Nephron progenitor cell (in vitro differentiated cells): ENCODE results near the gene AP1M1.
A peak's percentile ranks its signal among the peaks of the same experiment; 100 is the strongest.

ENCODE experiments used
- DNase-seq: peaks from one replicate; pipeline ENCODE4 v3.0.0; 2021
- H3K27ac Mint-ChIP-seq: 2 replicates; pipeline ENCODE4 v1.8.0; 2021; ENCODE audit warnings: mild to moderate bottlenecking, moderate library complexity, mixed read lengths
- H3K27me3 Mint-ChIP-seq: 2 replicates; pipeline ENCODE4 v1.8.0; 2021; ENCODE audit warnings: mild to moderate bottlenecking, low read depth, mixed read lengths; ENCODE audit not compliant: poor library complexity
- H3K36me3 Mint-ChIP-seq: 2 replicates; pipeline ENCODE4 v1.8.0; 2021; ENCODE audit warnings: low read depth, mixed read lengths
- H3K4me1 Mint-ChIP-seq: 2 replicates; pipeline ENCODE4 v1.8.0; 2021; ENCODE audit warnings: mixed read lengths
- H3K4me3 Mint-ChIP-seq: 2 replicates; pipeline ENCODE4 v1.8.0; 2021; ENCODE audit warnings: mild to moderate bottlenecking, moderate library complexity, mixed read lengths
- H3K9me3 Mint-ChIP-seq: 2 replicates; pipeline ENCODE4 v1.8.0; 2021; ENCODE audit warnings: mild to moderate bottlenecking, moderate library complexity, mixed read lengths
- CTCF ChIP-seq: fragments of 200-600 bp; sonication (generic); IDR thresholded peaks from 2 replicates; pipeline ENCODE4 v1.5.0; 2021; ENCODE audit warnings: antibody characterized with exemption

AP1M1 gene

GRCh38 chr19:16204005-16204294 lies 6.2 kb downstream of the AP1M1 start:
- TF ChIP-seq CTCF: no peak
- Mint-ChIP-seq H3K27me3 (no peaks in the 10 kb centered on the region), H3K4me1 (peaks cover 10% of the 10 kb centered on the region), H3K9me3 (no peaks in the 10 kb centered on the region), H3K4me3 (no peak overlapping the region), H3K27ac (no peak overlapping the region), H3K36me3 (peaks cover 19% of the 10 kb centered on the region)
- no peak for DNase-seq

GRCh38 chr19:16205205-16206045 lies 7.7 kb downstream of the AP1M1 start:
- Mint-ChIP-seq H3K27ac (no peak overlapping the region), H3K27me3 (no peaks in the 10 kb centered on the region), H3K9me3 (no peaks in the 10 kb centered on the region), H3K36me3 (peaks cover 34% of the 10 kb centered on the region), H3K4me1 (peaks cover 6% of the 10 kb centered on the region), H3K4me3 (no peak overlapping the region)
- no peak for DNase-seq
- no peak for TF ChIP-seq CTCF

- no peak for TF ChIP-seq CTCF
- no peaks in the 10 kb centered on the region for H3K9me3 Mint-ChIP-seq
- no peaks in the 10 kb centered on the region for H3K27me3 Mint-ChIP-seq
- no peak overlapping the region for H3K4me3 Mint-ChIP-seq
- peaks cover under 1% of the 10 kb centered on the region for H3K4me1 Mint-ChIP-seq
- H3K27ac Mint-ChIP-seq: no peak overlapping the region
- peaks cover 35% of the 10 kb centered on the region for H3K36me3 Mint-ChIP-seq
- no peak for DNase-seq
Measured at GRCh38 chr19:16206046-16206605, 8.4 kb downstream of the AP1M1 start.

- DNase-seq: no peak
- Mint-ChIP-seq H3K9me3 (peaks cover 1% of the 10 kb centered on the region), H3K4me1 (no peaks in the 10 kb centered on the region), H3K27me3 (no peaks in the 10 kb centered on the region), H3K4me3 (no peak overlapping the region), H3K27ac (peak overlapping the region; percentile 70), H3K36me3 (peaks cover 39% of the 10 kb centered on the region)
- TF ChIP-seq CTCF: no peak
Measured at GRCh38 chr19:16206637-16207036, 8.9 kb downstream of the AP1M1 start.

- peaks cover 5% of the 10 kb centered on the region for H3K9me3 Mint-ChIP-seq
- no peak for DNase-seq
- H3K27ac Mint-ChIP-seq: no peak overlapping the region
- H3K27me3 Mint-ChIP-seq: no peaks in the 10 kb centered on the region
- H3K4me3 Mint-ChIP-seq: no peak overlapping the region
- TF ChIP-seq CTCF: no peak
- H3K4me1 Mint-ChIP-seq: no peaks in the 10 kb centered on the region
- peaks cover 44% of the 10 kb centered on the region for H3K36me3 Mint-ChIP-seq
Measured at GRCh38 chr19:16207063-16207462, 9.4 kb downstream of the AP1M1 start.

- no peak for DNase-seq
- no peaks in the 10 kb centered on the region for H3K4me1 Mint-ChIP-seq
- no peak overlapping the region for H3K4me3 Mint-ChIP-seq
- H3K36me3 Mint-ChIP-seq: peaks cover 48% of the 10 kb centered on the region
- H3K27me3 Mint-ChIP-seq: no peaks in the 10 kb centered on the region
- TF ChIP-seq CTCF: no peak
- no peak overlapping the region for H3K27ac Mint-ChIP-seq
- H3K9me3 Mint-ChIP-seq: peaks cover 7% of the 10 kb centered on the region
Measured at GRCh38 chr19:16207490-16208025, 9.8 kb downstream of the AP1M1 start.
